Measurements from ENCODE around the gene TRABD2B.

Gene TRABD2B

GRCh38 chr1:48019714-48020315 is 22.6 kb upstream of the TRABD2B start:
- DNase-seq, result no peak

- DNase-seq, result no peak
Observed at GRCh38 chr1:48018799-48019198, 21.6 kb upstream of the TRABD2B start.

GRCh38 chr1:48017716-48018115 is 20.5 kb upstream of the TRABD2B start:
- no peak for DNase-seq

DNA sequence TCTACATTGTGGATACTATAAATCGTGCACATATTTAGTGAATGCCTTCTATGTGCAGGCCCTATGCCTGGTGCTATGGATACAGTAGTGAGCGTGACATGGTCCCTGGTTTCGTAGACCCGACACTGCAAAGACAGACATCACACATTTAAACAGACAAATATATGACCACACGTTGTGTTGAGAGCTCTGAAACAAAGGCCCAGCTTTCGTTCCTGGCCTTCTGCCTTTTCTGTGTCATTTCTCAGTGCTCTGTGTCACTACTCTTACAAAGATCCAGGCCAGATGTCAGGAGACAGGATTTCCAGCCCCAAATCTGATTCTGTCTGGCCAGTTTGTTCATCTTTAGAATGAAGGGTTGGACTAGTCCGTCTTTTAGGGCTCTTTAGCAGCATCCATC is 19.3 kb upstream of the TRABD2B start:
- no peak for DNase-seq

DNA sequence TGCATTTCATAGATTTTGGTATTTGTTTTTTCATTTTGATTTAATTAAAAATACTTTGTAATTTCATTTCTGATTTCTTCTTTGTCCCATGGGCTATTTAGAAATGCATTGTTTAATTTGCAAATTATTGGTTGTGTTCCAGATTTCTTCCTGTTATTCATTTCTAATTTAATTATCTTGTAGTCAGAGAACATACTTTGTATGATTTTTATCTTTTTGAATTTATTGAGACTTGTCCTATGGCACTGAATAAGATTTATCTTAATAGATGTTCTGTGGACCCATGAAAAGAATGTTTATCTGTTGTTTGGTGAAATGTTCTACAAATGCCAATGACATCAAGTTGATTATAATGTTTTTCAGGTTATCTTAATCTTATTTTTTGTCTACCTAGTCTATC is 16.1 kb upstream of the TRABD2B start:
- DNase-seq, result no peak

DNA sequence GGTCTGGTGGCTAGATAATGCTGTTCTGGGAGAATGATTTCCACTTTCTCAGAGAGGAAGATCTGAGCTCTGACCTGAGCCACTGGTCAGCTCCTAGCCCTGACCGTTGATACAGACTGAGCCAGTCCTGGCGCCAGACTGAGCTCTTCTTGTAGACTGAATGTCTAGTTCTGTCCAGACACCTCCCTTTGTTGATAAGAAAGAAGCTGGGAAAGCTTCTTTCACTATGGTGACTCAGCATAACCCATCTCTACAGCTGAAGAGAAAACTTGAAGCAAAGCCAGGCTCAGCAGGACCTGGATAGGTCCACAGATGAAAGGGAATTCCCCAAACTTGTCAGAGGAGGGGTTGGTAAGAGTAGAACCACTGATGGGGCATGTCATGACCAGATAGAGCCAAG is 9.9 kb upstream of the TRABD2B start:
- no peak for DNase-seq

DNA sequence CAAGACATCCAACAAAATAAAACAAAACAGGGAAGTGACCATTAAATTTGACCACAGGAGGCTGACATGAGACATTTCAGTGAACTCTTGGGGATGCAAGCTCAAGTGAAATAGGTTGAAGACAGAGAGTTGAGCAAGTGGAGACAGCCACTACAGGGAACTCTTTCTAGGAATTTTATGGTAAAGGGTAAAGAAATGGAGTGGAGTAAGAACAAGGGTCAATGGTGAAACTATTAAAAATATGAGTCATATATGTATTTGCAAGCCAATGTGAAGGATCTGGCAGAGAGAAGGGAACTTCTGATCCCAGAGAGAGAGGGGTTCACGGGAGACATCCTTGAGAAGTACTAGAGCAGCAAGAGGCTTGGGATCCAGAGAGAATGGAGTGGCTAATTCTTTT is 9.1 kb upstream of the TRABD2B start:
- no peak for DNase-seq

GRCh38 chr1:48005253-48006117 is 8.3 kb upstream of the TRABD2B start:
- no peak for DNase-seq

DNA sequence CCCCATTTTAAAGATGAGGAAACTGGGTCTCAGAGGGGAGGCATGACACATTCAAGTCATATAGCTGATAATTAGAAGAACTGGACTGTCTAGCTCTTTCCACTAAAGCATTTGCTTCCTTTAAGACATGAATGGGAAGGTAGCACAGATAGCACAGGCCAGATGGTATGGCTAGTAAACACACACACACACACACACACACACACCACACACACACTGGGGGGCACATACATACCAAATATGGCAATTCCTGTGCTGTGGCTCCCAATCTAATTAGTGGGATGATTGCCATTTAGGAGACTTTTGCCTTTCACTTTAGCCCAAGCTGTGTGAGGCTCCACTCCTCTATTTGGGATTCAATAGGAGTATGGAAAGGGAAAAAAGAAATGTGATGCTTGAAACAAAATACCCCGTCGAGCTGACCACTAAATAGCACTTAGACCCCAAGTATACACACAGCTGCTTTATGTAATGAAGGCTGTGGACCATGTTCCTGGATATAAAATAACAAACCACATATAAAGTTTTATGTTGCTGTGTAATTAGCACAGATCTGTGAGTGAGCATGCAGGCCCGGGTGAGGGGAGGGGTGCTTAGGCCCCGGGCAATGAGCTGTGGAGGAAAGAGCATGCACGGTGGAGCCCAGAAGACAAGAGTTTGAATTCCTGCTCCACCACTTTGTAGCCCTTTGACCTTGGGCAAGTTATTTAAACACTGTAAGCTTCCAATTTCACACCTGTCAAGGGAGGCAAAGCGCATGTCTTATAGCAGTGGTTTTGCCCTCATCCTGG is 6.8 kb upstream of the TRABD2B start:
- DNase-seq, result no peak

GRCh38 chr1:48002142-48002541 is 5.0 kb upstream of the TRABD2B start:
- DNase-seq, result no peak

DNA sequence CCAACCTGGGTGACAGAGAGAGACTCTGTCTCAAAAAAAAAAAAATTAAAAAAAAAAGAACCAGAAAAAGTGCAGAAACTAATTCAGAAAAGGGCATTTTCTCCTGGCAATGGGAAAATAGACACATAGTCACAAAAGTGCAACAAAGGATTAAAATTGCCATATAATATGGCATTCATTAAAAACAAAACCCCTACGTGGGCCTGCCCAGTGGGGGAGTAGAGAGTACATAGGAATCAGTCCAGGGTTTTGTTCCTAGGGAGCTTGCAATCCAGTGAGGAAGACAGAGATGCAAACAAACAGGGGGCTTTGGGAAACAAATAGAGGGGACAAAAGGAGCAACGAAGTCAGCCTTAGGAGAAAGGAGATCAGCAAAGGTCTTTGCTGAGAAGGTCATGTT is 4.5 kb upstream of the TRABD2B start:
- DNase-seq, result no peak

GRCh38 chr1:48000883-48001282 is 3.7 kb upstream of the TRABD2B start:
- no peak for DNase-seq

- no peak for DNase-seq
Observed at GRCh38 chr1:47999097-47999496, 1.9 kb upstream of the TRABD2B start.

- DNase-seq, result no peak
Observed at GRCh38 chr1:47998396-47998990, 1.3 kb upstream of the TRABD2B start.

GRCh38 chr1:47996406-47997226 is 569 bp downstream of the TRABD2B start:
- no peak for DNase-seq

GRCh38 chr1:47996060-47996405 is 1.2 kb downstream of the TRABD2B start:
- DNase-seq, result no peak

- no peak for DNase-seq
Observed at GRCh38 chr1:47995306-47996050, 1.7 kb downstream of the TRABD2B start.

GRCh38 chr1:47993881-47994625 is 3.1 kb downstream of the TRABD2B start:
- no peak for DNase-seq

- no peak for DNase-seq
Observed at GRCh38 chr1:47993416-47993740, 3.8 kb downstream of the TRABD2B start.

GRCh38 chr1:47992720-47993415 is 4.3 kb downstream of the TRABD2B start:
- no peak for DNase-seq

- DNase-seq, result no peak
Observed at GRCh38 chr1:47991673-47992072, 5.5 kb downstream of the TRABD2B start.

All from CD4-positive, alpha-beta T cell treated with Interferon alpha-2 for 1 hour (primary cell).